Naive B cell (primary cell): ENCODE data around the gene KIF5A. TPM values are rescaled to one million over a fixed set of nuclear protein-coding genes. Genes with fewer than 3 reads are reported as not detected.
A peak's percentile ranks its signal among the peaks of the same experiment; 100 is the strongest.
"Not testable (repeated sequence)": the region's sequence is repeated elsewhere in the genome, so short reads cannot be mapped to it uniquely, and the experiment has no call there.

Experiments used
- ATAC-seq, 2 donors: fragments of 150-1000 bp; cut with Tn5 transposase; 2 replicates each; pipeline ENCODE4 v1.10.0; 2021; ENCODE audit warnings: low read depth in 2 of 2, mild to moderate bottlenecking in 2 of 2, moderate library complexity in 2 of 2
- DNase-seq: peaks from one replicate; pipeline ENCODE4 v3.0.0; 2022
- H3K27ac Mint-ChIP-seq, 6 donors: one replicate each; pipeline ENCODE4 v1.8.0; 2020 to 2022; ENCODE audit warnings: mild to moderate bottlenecking in 6 of 6, mixed read lengths in 6 of 6, moderate library complexity in 5 of 6, inconsistent platforms in 2 of 6
- H3K27me3 Mint-ChIP-seq, 3 donors: one replicate each; pipeline ENCODE4 v1.8.0; 2021 to 2022; ENCODE audit warnings: mixed read lengths in 3 of 3, mild to moderate bottlenecking in 1 of 3
- H3K36me3 Mint-ChIP-seq, 2 donors: one replicate each; pipeline ENCODE4 v1.8.0; 2020 to 2022; ENCODE audit warnings: mixed read lengths in 2 of 2, inconsistent platforms in 1 of 2, mild to moderate bottlenecking in 1 of 2
- H3K4me1 Mint-ChIP-seq, 3 donors: one replicate each; pipeline ENCODE4 v1.8.0; 2020 to 2022; ENCODE audit warnings: mixed read lengths in 3 of 3, inconsistent platforms in 1 of 3, mild to moderate bottlenecking in 1 of 3, moderate library complexity in 1 of 3
- H3K4me3 Mint-ChIP-seq, 8 donors: one replicate each; pipeline ENCODE4 v1.8.0; 2020 to 2022; ENCODE audit warnings: mild to moderate bottlenecking in 8 of 8, mixed read lengths in 8 of 8, moderate library complexity in 8 of 8, inconsistent platforms in 2 of 8
- H3K9me3 Mint-ChIP-seq, 7 donors: one replicate each; pipeline ENCODE4 v1.8.0; 2020 to 2022; ENCODE audit warnings: mixed read lengths in 7 of 7, mild to moderate bottlenecking in 5 of 7, inconsistent platforms in 2 of 7, moderate library complexity in 1 of 7
- polyA plus RNA-seq, 6 donors: library from polyadenylated mRNA; unstranded; fragments of 300-500 nt; fragmentation: Illumina TruSeq; gene quantifications; one replicate each; pipeline ENCODE4 v1.2.3, GENCODE V29; 2021; ENCODE audit warnings: low read depth in 6 of 6

The KIF5A gene
- polyA plus RNA-seq, 6 donors from 2014 or later: not detected

DNA sequence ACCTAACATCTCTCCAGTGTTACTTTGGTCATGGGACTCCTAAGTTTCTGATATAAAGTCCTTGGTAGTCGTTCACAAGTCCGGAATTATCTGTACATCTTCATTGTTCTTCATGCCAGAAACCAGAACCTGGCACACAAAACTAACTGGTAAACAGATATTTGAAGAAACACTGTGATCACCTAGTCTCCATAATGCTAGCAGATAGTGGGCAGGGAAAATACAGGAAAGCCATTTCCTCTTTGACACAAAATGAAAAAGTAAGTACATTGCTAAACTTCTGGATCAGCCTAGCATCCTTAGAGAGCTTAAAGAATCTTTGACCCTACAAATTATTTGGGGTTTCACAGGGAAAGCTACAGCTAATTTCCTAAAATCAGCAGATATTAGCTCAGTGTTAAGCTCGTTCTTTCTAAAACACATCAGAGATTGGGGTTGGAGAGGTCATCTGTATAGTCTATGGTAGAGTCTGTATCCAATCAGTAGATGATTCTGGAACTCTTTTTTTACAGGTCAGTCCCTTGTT is 34.4 kb upstream of the KIF5A start:
- DNase-seq (no peak), ATAC-seq (no peak)
- Mint-ChIP-seq H3K9me3 (no peaks in the 10 kb centered on the region), H3K4me1 (peaks cover 22 to 31% (median 30%) of the 10 kb centered on the region in 3 donors), H3K4me3 (peak overlapping the region in 1 of 8 donors; percentile 65), H3K27me3 (no peaks in the 10 kb centered on the region), H3K27ac (peak overlapping the region in 3 of 6 donors; percentile 50 to 100 (median 70)), H3K36me3 (peaks cover 9 to 19% of the 10 kb centered on the region in 2 donors)

DNA sequence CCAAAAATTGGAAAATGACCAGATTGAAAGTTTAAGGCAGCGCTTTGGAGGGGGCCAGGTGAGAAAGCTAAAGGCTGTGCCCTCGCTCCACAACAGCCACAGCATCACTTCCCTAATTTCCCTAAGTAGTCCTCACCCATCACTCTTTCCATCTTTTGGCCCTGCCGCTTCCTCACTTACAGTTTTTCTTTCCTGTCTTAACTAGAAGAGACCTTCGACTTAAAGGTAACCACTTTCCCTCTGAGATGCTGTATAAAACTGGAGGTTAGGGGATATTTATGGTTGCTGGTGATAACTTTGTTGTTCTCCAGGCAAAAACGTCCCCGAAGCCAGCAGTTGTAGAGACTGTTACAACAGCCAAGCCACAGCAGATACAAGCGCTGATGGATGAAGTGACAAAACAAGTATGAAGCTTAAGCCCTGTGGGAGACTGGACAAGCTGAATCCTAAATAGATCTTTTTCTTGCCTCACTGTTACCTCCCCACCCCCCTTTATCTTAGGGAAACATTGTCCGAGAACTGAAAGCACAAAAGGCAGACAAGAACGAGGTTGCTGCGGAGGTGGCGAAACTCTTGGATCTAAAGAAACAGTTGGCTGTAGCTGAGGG is 33.8 kb upstream of the KIF5A start:
- H3K27ac Mint-ChIP-seq: peak overlapping the region in 5 of 6 donors; percentile 40 to 100 (median 56)
- peak overlapping the region in 1 of 8 donors; percentile 65 for H3K4me3 Mint-ChIP-seq
- peaks cover 27 to 33% (median 31%) of the 10 kb centered on the region in 3 donors for H3K4me1 Mint-ChIP-seq
- ATAC-seq (no peak), DNase-seq (no peak)
- H3K36me3 Mint-ChIP-seq: peaks cover 9 to 19% of the 10 kb centered on the region in 2 donors
- no peaks in the 10 kb centered on the region for H3K27me3 Mint-ChIP-seq
- H3K9me3 Mint-ChIP-seq: no peaks in the 10 kb centered on the region

- H3K4me3 Mint-ChIP-seq: peak overlapping the region in 2 of 8 donors; percentile 76 to 96
- ATAC-seq: no peak
These were observed 33.2 kb upstream of the KIF5A start for GRCh38 chr12:57516617-57517153.

GRCh38 chr12:57517187-57517586 is 32.7 kb upstream of the KIF5A start:
- Mint-ChIP-seq H3K4me1 (peaks cover 31 to 45% (median 40%) of the 10 kb centered on the region in 3 donors), H3K27me3 (no peaks in the 10 kb centered on the region), H3K36me3 (peaks cover 9 to 12% of the 10 kb centered on the region in 2 donors), H3K4me3 (peak overlapping the region in 3 of 8 donors; percentile 19 to 96 (median 20)), H3K27ac (peak overlapping the region in 4 of 6 donors; percentile 3 to 100 (median 64)), H3K9me3 (no peaks in the 10 kb centered on the region)
- no peak for ATAC-seq
- no peak for DNase-seq

More at GRCh38 chr12:57516617-57517153, 33.2 kb upstream of the KIF5A start:
- peaks cover 30 to 40% (median 35%) of the 10 kb centered on the region in 3 donors for H3K4me1 Mint-ChIP-seq
- no peaks in the 10 kb centered on the region for H3K9me3 Mint-ChIP-seq
- peak overlapping the region in 2 of 6 donors; percentile 82 to 100 for H3K27ac Mint-ChIP-seq
- no peaks in the 10 kb centered on the region for H3K27me3 Mint-ChIP-seq
- H3K36me3 Mint-ChIP-seq: peaks cover 9 to 17% of the 10 kb centered on the region in 2 donors
- DNase-seq: no peak

DNA sequence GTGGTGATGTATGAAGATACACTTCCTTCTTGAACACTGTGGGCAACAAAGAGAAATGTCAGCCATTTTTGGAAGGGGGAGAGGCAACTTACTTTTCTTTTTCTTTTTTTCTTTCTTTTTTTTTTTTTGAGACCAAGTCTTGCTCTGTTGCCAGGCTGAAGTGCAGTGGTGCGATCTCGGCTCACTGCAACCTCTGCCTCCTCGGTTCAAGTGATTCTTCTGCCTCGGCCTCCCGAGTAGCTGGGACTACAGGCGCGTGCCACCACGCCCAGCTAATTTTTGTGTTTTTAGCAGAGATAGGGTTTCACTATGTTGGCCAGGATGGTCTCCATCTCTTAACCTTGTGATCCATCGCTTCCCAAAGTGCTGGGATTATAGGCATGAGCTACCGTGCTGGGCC is 32.1 kb upstream of the KIF5A start:
- Mint-ChIP-seq H3K4me1 (peaks cover 26 to 46% (median 40%) of the 10 kb centered on the region in 3 donors), H3K4me3 (peak overlapping the region in 3 of 8 donors; percentile 19 to 96 (median 42)), H3K27ac (peak overlapping the region in 4 of 6 donors; percentile 38 to 100 (median 80))
- not testable (repeated sequence) for H3K9me3 Mint-ChIP-seq, H3K36me3 Mint-ChIP-seq, H3K27me3 Mint-ChIP-seq, DNase-seq, ATAC-seq

DNA sequence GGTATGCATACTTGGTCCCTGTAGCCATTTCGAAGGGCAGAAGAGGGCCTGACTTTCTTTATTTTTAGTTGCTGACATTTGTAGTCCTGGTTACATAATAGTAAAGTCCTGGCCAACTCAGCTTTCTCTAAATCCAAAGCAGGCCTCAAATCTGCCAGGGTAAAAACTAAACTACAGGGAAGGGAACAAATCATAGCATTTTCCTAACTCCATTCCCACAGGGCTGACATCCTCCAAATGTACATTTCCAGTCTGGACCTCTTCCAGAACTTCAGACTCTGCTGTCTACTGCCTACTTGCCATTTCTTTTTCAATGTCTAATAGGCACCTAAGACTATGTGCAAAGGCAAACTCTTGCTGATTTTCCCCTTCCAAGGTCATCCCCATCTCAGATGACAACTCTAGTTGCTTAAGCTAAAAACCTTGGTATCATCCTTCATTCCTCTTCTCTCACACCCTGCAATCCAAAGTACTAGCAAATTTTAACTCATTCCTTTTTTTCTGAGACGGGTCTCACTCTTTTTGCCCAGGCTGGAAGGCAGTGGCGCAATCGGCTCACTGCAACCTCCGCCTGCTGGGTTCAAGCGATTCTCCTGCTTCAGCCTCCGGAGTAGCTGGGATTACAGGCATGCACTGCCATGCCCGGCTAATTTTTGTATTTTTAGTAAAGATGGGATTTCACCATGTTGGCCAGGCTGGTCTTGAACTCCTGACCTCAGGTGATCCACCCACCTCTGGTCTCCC is 31.5 kb upstream of the KIF5A start:
- ATAC-seq (no peak), DNase-seq (no peak)
- H3K27ac Mint-ChIP-seq: peak overlapping the region in 5 of 6 donors; percentile 95 to 100 (median 100)
- no peaks in the 10 kb centered on the region for H3K27me3 Mint-ChIP-seq
- peaks cover under 1 to 9% of the 10 kb centered on the region in 2 donors for H3K36me3 Mint-ChIP-seq
- no peaks in the 10 kb centered on the region for H3K9me3 Mint-ChIP-seq
- peaks cover 30 to 47% (median 45%) of the 10 kb centered on the region in 3 donors for H3K4me1 Mint-ChIP-seq
- peak overlapping the region in 7 of 8 donors; percentile 93 to 100 (median 99) for H3K4me3 Mint-ChIP-seq

DNA sequence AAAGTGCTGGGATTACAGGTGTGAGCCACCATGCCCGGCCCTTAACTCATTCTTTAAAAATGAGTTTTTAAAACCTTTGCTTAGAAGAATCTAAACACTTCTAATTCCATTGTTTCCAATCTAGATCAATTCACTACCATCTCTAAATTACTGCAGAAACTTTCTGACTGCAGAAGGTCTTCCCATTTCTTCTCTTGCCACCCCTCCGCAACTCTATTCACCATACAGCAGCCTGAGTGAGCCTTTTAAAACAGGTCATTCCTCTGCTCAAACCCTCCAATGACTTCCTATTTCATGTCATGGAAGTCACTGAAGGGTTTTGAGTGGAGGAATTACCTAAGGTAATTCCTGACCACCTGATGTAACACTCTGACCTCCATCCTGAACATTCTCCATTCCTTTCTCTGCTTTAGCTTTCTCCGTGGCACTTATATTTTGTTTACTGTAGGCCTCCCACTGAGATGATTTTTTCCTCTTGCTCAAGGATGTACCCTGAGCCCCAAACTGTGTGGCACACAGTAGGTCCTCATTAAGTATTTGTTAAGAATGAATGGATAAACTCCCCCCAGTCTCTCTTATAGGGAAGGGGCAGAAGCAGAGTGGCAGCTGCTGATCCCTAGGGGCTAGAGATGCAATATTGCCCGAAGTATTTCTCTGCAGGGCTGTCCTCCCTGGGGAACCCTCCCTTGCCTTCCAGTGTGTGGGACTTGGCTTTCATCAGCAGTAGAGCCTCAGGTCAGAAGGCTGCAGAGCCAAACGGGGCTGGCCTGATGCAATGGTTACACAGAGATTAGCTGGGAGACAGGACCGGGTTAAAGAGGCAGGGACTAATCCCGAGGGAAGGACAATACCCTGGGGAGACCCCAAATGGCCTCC is 30.7 kb upstream of the KIF5A start:
- Mint-ChIP-seq H3K4me3 (peak overlapping the region; percentile 93 to 100 (median 99)), H3K27ac (peak overlapping the region; percentile 99 to 100 (median 100)), H3K4me1 (peaks cover 38 to 54% (median 53%) of the 10 kb centered on the region in 3 donors), H3K36me3 (peaks cover 0 to 9% of the 10 kb centered on the region in 2 donors), H3K27me3 (no peaks in the 10 kb centered on the region), H3K9me3 (no peaks in the 10 kb centered on the region)
- ATAC-seq: no peak
- DNase-seq: no peak

GRCh38 chr12:57519796-57520052 is 30.1 kb upstream of the KIF5A start:
- ATAC-seq: no peak
- Mint-ChIP-seq H3K9me3 (no peaks in the 10 kb centered on the region), H3K4me3 (peak overlapping the region; percentile 93 to 100 (median 99)), H3K4me1 (peaks cover 43 to 59% (median 59%) of the 10 kb centered on the region in 3 donors), H3K27ac (peak overlapping the region; percentile 99 to 100 (median 100)), H3K36me3 (peaks cover 0 to 9% of the 10 kb centered on the region in 2 donors), H3K27me3 (no peaks in the 10 kb centered on the region)
- DNase-seq: no peak

- H3K4me3 Mint-ChIP-seq: peak within 1 kb of the TSS; percentile 93 to 100 (median 99)
- H3K9me3 Mint-ChIP-seq: no peaks in the 10 kb centered on the region
- H3K4me1 Mint-ChIP-seq: peaks cover 43 to 64% (median 63%) of the 10 kb centered on the region in 3 donors
- no peaks in the 10 kb centered on the region for H3K27me3 Mint-ChIP-seq
- peaks cover 0 to 9% of the 10 kb centered on the region in 2 donors for H3K36me3 Mint-ChIP-seq
- ATAC-seq: peak; percentile 71 to 73
- peak; percentile 100 for DNase-seq
- H3K27ac Mint-ChIP-seq: peak within 1 kb of the TSS; percentile 99 to 100 (median 100)
These were observed 29.6 kb upstream of the KIF5A start, which contains the start of gene DDIT3 for GRCh38 chr12:57520053-57520818. Gene DDIT3 (minus strand): TSS chr12:57520514. CDS start chr12:57517406, 3,108 bp downstream.

GRCh38 chr12:57521525-57522010 is 28.3 kb upstream of the KIF5A start:
- Mint-ChIP-seq H3K36me3 (peaks cover 0 to 9% of the 10 kb centered on the region in 2 donors), H3K4me1 (peaks cover 49 to 67% (median 65%) of the 10 kb centered on the region in 3 donors), H3K9me3 (no peaks in the 10 kb centered on the region), H3K27ac (peak overlapping the region; percentile 99 to 100 (median 100)), H3K4me3 (peak overlapping the region; percentile 93 to 99 (median 98)), H3K27me3 (no peaks in the 10 kb centered on the region)
- DNase-seq: no peak
- no peak for ATAC-seq

- Mint-ChIP-seq H3K9me3 (no peaks in the 10 kb centered on the region), H3K4me3 (peak within 1 kb of the TSS; percentile 93 to 99 (median 98)), H3K27me3 (no peaks in the 10 kb centered on the region), H3K27ac (peak within 1 kb of the TSS; percentile 99 to 100 (median 100)), H3K36me3 (peaks cover 0 to 4% of the 10 kb centered on the region in 2 donors), H3K4me1 (peaks cover 49 to 67% (median 67%) of the 10 kb centered on the region in 3 donors)
- DNase-seq (peak; percentile 94), ATAC-seq (peak; percentile 32 to 38)
These were observed 27.6 kb upstream of the KIF5A start, which contains the start of gene MBD6 for GRCh38 chr12:57522011-57522886. Gene MBD6 (plus strand): TSS chr12:57522824. CDS start chr12:57524304, 1,480 bp downstream.
